HL-60 (cell line): Measurements from ENCODE around the gene ZNF420.
A peak's percentile ranks its signal among the peaks of the same experiment; 100 is the strongest.
"Not testable (repeated sequence)": the region's sequence is repeated elsewhere in the genome, so short reads cannot be mapped to it uniquely, and the experiment has no call there.

Experiments used
- DNase-seq, 2 experiments: peaks; one replicate each; pipeline ENCODE4 v3.0.0-alpha.2; 2010 to 2020; ENCODE audit warnings: low read depth in 1 of 2, low spot score in 1 of 2
- H3K27ac ChIP-seq: fragments of 250-450 bp; sonication (Bioruptor Pico); replicated peaks from 2 replicates; pipeline ENCODE4 v1.5.1; 2020; ENCODE audit warnings: mild to moderate bottlenecking, moderate library complexity
- H3K27me3 ChIP-seq: fragments of 250-450 bp; sonication (Bioruptor Pico); 2 replicates; pipeline ENCODE4 v1.5.1; 2021; ENCODE audit warnings: mild to moderate bottlenecking, moderate library complexity; ENCODE audit not compliant: insufficient read depth, poor library complexity, severe bottlenecking
- H3K4me3 ChIP-seq: replicated peaks from 2 replicates; pipeline ENCODE4 v1.5.1; 2011; ENCODE audit warnings: mild to moderate bottlenecking, control low read depth, low read length; ENCODE audit not compliant: insufficient read depth
- CTCF ChIP-seq: IDR thresholded peaks from one replicate; pipeline ENCODE4 v1.5.1; 2011; ENCODE audit warnings: low read length, control low read depth, inconsistent platforms; ENCODE audit not compliant: insufficient read depth
- GABPA ChIP-seq: IDR thresholded peaks from 2 replicates; pipeline ENCODE4 v1.6.1; 2012; ENCODE audit warnings: low read depth
- POLR2AphosphoS5 ChIP-seq: IDR thresholded peaks from 2 replicates; pipeline ENCODE4 v1.6.1; 2012; ENCODE audit warnings: low read depth
- SPI1 ChIP-seq: IDR thresholded peaks from 2 replicates; pipeline ENCODE4 v1.6.1; 2012; ENCODE audit warnings: low read depth, mild to moderate bottlenecking, borderline replicate concordance
- TF ChIP-seq, protein P1 (sequence below): IDR thresholded peaks from 2 replicates; pipeline ENCODE4 v1.6.1; 2012; ENCODE audit warnings: low read depth; ENCODE audit not compliant: insufficient replicate concordance

Gene ZNF420

DNA sequence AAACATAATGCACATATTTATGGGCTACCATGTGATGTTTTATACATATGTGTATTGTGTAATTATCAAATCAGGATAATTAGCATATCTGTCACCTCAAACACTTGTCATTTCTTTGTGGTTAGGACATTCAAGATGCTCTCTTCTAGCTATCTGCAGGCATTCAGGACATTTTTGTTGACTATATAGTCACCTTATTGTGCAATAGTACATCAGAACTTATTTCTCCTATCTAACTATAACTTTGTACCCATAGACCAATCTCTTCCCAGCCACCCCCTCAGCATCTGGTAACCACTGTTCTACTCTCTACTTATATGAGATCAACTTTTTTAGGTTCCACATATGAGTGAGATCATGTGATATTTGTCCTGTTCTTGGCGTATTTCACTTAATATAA, 20.3 kb downstream of the ZNF420 start:
- H3K27me3 ChIP-seq, result no peaks in the 10 kb centered on the region
- no peak for DNase-seq
- no peak overlapping the region for H3K27ac ChIP-seq
- TF ChIP-seq GABPA (no peak), POLR2AphosphoS5 (no peak), SPI1 (no peak), CTCF (no peak)
- TF ChIP-seq, protein P1, sequence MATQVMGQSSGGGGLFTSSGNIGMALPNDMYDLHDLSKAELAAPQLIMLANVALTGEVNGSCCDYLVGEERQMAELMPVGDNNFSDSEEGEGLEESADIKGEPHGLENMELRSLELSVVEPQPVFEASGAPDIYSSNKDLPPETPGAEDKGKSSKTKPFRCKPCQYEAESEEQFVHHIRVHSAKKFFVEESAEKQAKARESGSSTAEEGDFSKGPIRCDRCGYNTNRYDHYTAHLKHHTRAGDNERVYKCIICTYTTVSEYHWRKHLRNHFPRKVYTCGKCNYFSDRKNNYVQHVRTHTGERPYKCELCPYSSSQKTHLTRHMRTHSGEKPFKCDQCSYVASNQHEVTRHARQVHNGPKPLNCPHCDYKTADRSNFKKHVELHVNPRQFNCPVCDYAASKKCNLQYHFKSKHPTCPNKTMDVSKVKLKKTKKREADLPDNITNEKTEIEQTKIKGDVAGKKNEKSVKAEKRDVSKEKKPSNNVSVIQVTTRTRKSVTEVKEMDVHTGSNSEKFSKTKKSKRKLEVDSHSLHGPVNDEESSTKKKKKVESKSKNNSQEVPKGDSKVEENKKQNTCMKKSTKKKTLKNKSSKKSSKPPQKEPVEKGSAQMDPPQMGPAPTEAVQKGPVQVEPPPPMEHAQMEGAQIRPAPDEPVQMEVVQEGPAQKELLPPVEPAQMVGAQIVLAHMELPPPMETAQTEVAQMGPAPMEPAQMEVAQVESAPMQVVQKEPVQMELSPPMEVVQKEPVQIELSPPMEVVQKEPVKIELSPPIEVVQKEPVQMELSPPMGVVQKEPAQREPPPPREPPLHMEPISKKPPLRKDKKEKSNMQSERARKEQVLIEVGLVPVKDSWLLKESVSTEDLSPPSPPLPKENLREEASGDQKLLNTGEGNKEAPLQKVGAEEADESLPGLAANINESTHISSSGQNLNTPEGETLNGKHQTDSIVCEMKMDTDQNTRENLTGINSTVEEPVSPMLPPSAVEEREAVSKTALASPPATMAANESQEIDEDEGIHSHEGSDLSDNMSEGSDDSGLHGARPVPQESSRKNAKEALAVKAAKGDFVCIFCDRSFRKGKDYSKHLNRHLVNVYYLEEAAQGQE, result no peak
- H3K4me3 ChIP-seq, result no peak overlapping the region

GRCh38 chr19:37104135-37104534, 25.9 kb downstream of the ZNF420 start:
- not testable (repeated sequence) for DNase-seq, H3K27ac ChIP-seq, H3K4me3 ChIP-seq, H3K27me3 ChIP-seq

DNA sequence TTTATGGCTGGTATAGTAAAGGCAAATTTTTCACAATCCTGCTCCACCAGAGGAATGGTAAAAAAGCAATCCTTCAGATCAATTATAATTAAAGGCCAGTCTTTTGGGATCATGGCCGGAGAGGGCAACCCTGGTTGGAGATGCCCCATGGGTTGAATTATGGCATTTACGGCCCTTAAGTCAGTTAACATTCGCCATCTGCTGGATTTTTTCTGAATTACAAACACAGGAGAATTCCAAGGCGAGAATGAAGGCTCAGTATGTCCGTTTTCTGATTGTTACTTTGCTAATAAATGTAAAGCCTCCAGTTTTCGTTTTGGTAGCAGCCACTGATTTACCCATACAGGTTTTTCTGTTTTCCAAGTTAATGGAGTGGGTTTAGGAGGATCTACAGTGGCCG, 33.5 kb downstream of the ZNF420 start:
- H3K27me3 ChIP-seq, H3K27ac ChIP-seq, H3K4me3 ChIP-seq: not testable (repeated sequence)
- DNase-seq, result peak in 1 of 2 experiments; percentile 5

- H3K4me3 ChIP-seq, result no peak overlapping the region
- no peak for DNase-seq
- TF ChIP-seq GABPA (no peak), CTCF (no peak), SPI1 (no peak), POLR2AphosphoS5 (no peak)
- TF ChIP-seq, protein P1, result no peak
- no peaks in the 10 kb centered on the region for H3K27me3 ChIP-seq
- H3K27ac ChIP-seq, result no peak overlapping the region
Observed at GRCh38 chr19:37114001-37114400, 35.8 kb downstream of the ZNF420 start.

DNA sequence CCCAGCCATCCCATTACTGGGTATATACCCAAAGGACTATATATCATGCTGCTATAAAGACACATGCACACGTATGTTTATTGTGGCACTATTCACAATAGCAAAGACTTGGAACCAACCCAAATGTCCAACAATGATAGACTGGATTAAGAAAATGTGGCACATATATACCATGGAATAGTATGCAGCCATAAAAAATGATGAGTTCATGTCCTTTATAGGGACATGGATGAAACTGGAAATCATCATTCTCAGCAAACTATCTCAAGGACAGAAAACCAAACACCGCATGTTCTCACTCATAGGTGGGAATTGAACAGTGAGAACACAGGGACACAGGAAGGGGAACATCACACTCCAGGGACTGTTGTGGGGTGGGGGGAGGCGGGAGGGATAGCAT, 43.9 kb downstream of the ZNF420 start:
- not testable (repeated sequence) for H3K4me3 ChIP-seq, H3K27me3 ChIP-seq, H3K27ac ChIP-seq, DNase-seq
